ENCODE measurements around the gene THUMPD2. TPM values are rescaled to one million over a fixed set of nuclear protein-coding genes. Genes with fewer than 3 reads are reported as not detected.

THUMPD2 gene
- total RNA-seq, 1 experiment from 2014 or later: 24.9 TPM

DNA sequence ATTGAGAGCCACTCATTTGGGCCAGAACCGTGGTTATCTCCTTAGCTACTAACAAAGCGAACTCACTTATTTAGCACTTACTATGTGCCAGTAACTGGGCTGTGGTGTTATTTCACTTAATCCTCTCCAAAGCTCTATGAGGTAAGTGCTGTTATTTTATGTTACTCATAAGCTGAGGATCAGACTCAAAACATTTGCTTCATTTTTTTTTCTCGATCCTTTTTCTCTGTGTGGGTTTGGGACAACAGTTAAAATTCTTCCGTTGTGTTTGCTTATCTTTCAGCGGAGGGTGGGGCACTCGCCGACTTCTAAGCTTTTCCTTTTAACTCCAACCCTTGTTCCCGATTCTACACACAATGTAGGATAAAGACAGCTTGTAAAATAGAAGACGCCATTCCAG lies 60.6 kb downstream of the THUMPD2 start:
- Histone ChIP-seq H3K9me3 (replicated peaks) (no peaks in the 10 kb centered on the region), H3K36me3 (no peaks in the 10 kb centered on the region), H3K27me3 (no peaks in the 10 kb centered on the region), H3K4me3 (no peak overlapping the region), H3K27ac (no peak overlapping the region), H3K4me1 (no peaks in the 10 kb centered on the region)
- DNase-seq: no peak

DNA sequence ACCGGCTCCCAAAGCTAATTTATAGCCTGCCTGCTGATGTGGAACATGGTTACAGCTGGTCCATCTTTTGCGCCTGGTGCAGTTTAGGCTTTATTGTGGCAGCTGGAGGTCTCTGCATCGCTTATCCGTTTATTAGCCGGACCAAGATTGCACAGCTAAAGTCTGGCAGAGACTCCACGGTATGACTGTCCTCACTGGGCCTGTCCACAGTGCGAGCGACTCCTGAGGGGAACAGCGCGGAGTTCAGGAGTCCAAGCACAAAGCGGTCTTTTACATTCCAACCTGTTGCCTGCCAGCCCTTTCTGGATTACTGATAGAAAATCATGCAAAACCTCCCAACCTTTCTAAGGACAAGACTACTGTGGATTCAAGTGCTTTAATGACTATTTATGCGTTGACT lies 62.0 kb downstream of the THUMPD2 start:
- Histone ChIP-seq H3K4me1 (no peaks in the 10 kb centered on the region), H3K36me3 (no peaks in the 10 kb centered on the region), H3K9me3 (replicated peaks) (no peaks in the 10 kb centered on the region), H3K27ac (no peak overlapping the region), H3K4me3 (no peak overlapping the region), H3K27me3 (no peaks in the 10 kb centered on the region)
- no peak for DNase-seq

DNA sequence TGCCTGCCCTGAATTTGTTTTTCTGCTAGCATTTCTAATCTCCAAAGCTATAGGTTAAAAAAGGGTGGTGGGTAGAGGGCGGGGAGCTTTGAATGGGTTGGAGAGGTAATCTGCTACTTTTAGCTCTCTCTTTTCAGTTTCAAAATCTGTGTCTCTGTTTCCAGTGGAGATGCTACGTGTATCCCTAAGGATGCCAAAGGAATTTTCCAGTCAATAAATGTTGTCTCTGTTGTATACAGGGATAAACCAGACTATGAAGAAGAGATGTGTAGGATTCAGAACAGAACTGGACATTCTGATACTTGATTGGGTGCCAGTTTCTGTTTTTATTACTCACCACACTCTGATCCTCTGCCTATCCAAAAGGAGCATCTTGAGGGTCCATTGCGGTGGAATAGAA lies 63.2 kb downstream of the THUMPD2 start:
- no peak for DNase-seq
- Histone ChIP-seq H3K4me1 (no peaks in the 10 kb centered on the region), H3K36me3 (no peaks in the 10 kb centered on the region), H3K4me3 (no peak overlapping the region), H3K9me3 (replicated peaks) (no peaks in the 10 kb centered on the region), H3K27ac (no peak overlapping the region), H3K27me3 (no peaks in the 10 kb centered on the region)

DNA sequence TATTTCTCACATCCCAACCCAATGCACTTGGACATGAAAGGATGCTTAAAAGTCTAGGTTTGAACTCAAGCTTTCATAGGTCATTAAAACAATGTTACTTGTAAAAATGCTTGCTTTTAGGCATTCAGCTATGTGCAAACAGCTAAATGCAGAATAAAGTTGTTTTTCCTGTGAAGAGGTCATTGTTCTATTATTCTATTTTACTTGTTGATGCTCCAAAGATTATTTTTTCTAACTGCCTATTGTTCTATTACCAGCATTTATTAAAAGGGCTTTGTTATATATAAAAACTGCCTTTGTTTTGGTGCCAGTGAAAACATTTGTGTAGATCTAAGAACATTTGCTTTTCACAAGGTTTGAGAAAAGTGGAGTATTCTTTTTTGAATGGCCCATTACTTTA lies 64.0 kb downstream of the THUMPD2 start:
- H3K4me3 ChIP-seq: no peak overlapping the region
- H3K36me3 ChIP-seq: no peaks in the 10 kb centered on the region
- H3K9me3 ChIP-seq (replicated peaks): no peaks in the 10 kb centered on the region
- H3K4me1 ChIP-seq: no peaks in the 10 kb centered on the region
- DNase-seq: no peak
- no peaks in the 10 kb centered on the region for H3K27me3 ChIP-seq
- no peak overlapping the region for H3K27ac ChIP-seq

DNA sequence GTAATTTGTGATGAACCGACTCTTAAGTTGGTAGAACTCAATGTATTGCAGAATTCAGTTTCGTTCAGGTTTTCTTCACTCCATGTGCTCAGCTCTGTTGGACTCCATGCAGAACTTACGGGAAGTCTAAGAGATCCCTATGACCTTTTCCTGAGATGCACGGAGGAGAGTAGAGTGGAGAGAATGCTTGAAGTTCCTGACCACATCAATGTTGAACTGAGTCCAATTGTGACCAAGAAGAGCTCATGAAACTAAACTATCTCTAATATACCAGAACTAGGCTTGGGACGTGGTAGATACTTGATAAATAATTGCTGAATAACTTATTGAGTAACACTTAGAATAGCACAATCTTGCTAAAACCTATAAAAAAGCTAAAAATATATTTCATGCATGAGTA lies 66.1 kb downstream of the THUMPD2 start:
- DNase-seq: no peak
- H3K4me3 ChIP-seq: no peak overlapping the region

DNA sequence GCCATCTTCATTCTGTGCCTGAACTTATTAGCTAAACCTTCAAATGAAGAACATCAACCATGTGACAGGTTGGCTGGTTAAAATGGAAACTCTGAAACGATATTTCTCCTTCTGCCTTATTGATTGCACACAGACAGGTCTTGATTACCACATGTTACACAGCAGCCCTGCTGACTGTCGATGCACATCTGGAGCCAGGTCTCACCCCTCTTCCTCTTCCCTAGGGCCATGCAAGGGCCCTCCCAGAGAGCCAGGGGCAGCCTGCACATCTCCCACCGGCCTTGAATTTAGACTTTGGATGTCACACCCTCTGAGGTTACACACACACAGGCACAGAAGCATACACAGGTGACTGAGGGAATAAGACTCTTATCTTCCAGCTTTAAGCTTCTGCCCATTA lies 68.3 kb downstream of the THUMPD2 start:
- H3K9me3 ChIP-seq (replicated peaks): no peaks in the 10 kb centered on the region
- H3K27me3 ChIP-seq: no peaks in the 10 kb centered on the region
- H3K4me3 ChIP-seq: no peak overlapping the region
- no peaks in the 10 kb centered on the region for H3K36me3 ChIP-seq
- no peaks in the 10 kb centered on the region for H3K4me1 ChIP-seq
- DNase-seq: no peak
- H3K27ac ChIP-seq: no peak overlapping the region

More for the DNA sequence above, 66.1 kb downstream of the THUMPD2 start:
- no peaks in the 10 kb centered on the region for H3K9me3 ChIP-seq (replicated peaks)
- no peak overlapping the region for H3K27ac ChIP-seq
- no peaks in the 10 kb centered on the region for H3K4me1 ChIP-seq
- no peaks in the 10 kb centered on the region for H3K27me3 ChIP-seq
- no peaks in the 10 kb centered on the region for H3K36me3 ChIP-seq

DNA sequence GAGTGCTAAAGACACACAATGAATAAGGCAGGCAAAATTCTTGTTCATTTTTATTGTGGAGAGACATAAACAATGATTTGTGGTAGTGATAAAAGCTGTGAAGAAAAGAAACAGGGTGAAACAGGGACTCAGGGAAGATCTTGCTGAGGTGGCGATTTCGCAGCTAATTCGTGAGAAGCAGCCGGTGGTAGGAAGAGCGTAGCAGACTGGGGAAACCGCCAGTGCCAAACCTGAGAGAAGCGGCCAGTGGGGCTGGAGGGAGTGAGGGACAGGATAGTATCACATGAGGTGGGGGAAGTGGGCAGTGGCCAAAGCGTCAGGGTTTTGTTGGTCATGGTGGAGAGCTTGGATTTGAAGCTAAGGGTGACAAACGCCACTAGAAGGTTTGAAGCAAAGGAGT lies 71.1 kb downstream of the THUMPD2 start:
- H3K36me3 ChIP-seq: no peaks in the 10 kb centered on the region
- H3K4me1 ChIP-seq: no peaks in the 10 kb centered on the region
- H3K9me3 ChIP-seq (replicated peaks): no peaks in the 10 kb centered on the region
- no peak overlapping the region for H3K4me3 ChIP-seq
- H3K27ac ChIP-seq: no peak overlapping the region
- no peaks in the 10 kb centered on the region for H3K27me3 ChIP-seq
- no peak for DNase-seq

DNA sequence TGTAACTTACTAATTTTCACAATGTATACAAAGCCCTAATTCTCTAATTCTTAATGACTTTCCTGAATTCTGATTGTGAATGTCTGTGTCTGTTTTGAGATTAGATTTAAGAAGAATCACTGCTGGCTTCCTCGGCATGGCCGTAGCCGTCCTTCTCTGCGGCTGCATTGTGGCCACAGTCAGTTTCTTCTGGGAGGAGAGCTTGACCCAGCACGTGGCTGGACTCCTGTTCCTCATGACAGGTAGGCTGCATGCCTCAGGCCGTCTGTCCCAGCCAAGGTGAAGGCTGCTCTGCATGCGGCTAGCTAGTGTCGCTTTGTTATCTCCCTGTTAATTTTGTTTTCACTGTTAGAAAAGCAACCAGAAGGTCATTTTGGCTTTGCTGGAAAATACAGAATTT lies 72.1 kb downstream of the THUMPD2 start:
- H3K4me3 ChIP-seq: no peak overlapping the region
- no peaks in the 10 kb centered on the region for H3K36me3 ChIP-seq
- no peaks in the 10 kb centered on the region for H3K27me3 ChIP-seq
- no peak for DNase-seq
- no peak overlapping the region for H3K27ac ChIP-seq
- H3K9me3 ChIP-seq (replicated peaks): peaks cover 4% of the 10 kb centered on the region
- H3K4me1 ChIP-seq: no peaks in the 10 kb centered on the region

DNA sequence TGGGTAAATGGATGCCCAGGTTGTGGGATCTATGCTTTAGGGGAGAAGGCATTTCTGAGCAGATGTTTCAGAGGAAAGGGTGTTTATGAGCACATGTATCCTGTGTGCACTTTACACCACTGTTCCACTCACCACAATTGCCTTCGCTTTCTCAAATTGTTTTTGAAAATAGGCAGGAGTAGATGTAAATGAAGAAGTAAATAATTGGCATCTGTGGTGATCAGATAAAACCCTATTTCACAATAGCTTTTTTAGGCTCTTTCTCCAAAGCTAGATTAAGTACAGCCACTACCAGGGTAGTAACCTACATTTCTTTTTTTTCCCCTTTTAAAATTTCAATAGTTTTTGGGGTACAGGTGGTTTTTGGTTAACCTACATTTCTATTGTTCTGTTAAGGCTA lies 72.7 kb downstream of the THUMPD2 start:
- DNase-seq: no peak
- Histone ChIP-seq H3K27me3 (no peaks in the 10 kb centered on the region), H3K4me3 (no peak overlapping the region), H3K36me3 (no peaks in the 10 kb centered on the region), H3K4me1 (no peaks in the 10 kb centered on the region), H3K27ac (no peak overlapping the region), H3K9me3 (replicated peaks) (peaks cover 9% of the 10 kb centered on the region)

DNA sequence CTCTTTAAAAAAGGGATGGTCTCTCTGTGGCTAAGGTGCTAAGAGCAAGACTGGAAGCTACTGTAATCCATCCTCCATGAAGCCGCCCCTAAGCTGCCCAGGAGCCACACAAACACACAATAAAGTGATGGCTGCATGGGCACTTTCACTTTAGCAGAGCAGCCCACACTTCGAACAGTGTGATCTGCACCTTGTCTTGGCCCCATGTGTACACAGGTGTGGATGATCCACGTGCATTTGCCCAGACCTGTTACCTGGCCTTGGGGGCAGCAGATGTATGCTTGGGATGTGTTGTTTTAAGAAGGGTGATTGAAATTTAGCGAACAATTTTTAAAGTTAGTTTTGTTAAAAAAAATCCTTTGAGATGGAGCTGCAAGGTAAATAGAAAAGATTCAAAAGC lies 73.4 kb downstream of the THUMPD2 start:
- Histone ChIP-seq H3K4me1 (no peaks in the 10 kb centered on the region), H3K27ac (no peak overlapping the region), H3K27me3 (no peaks in the 10 kb centered on the region), H3K36me3 (no peaks in the 10 kb centered on the region), H3K9me3 (replicated peaks) (peaks cover 12% of the 10 kb centered on the region), H3K4me3 (no peak overlapping the region)
- DNase-seq: no peak

DNA sequence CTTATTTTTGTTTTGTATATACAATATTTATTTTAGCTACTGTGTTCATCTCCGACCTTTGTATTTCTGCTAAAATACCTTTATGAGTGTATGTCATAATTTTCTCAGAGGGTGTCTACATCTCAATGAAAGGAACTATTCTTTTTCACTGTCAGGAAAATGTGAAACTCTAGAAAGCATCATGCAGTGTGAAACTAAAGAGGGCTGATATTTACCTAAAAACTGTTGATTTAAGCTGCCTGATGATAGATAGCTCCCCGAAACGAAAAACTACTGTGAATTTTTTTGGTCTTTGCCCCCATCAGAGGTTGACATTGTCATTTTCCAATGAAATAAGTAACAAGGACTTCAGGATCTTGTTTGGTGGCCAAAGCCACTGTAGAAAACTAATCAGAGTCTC lies 74.5 kb downstream of the THUMPD2 start:
- H3K4me3 ChIP-seq: no peak overlapping the region
- H3K27me3 ChIP-seq: no peaks in the 10 kb centered on the region
- DNase-seq: no peak
- H3K4me1 ChIP-seq: no peaks in the 10 kb centered on the region
- H3K9me3 ChIP-seq (replicated peaks): peaks cover 12% of the 10 kb centered on the region
- H3K36me3 ChIP-seq: no peaks in the 10 kb centered on the region
- H3K27ac ChIP-seq: no peak overlapping the region

DNA sequence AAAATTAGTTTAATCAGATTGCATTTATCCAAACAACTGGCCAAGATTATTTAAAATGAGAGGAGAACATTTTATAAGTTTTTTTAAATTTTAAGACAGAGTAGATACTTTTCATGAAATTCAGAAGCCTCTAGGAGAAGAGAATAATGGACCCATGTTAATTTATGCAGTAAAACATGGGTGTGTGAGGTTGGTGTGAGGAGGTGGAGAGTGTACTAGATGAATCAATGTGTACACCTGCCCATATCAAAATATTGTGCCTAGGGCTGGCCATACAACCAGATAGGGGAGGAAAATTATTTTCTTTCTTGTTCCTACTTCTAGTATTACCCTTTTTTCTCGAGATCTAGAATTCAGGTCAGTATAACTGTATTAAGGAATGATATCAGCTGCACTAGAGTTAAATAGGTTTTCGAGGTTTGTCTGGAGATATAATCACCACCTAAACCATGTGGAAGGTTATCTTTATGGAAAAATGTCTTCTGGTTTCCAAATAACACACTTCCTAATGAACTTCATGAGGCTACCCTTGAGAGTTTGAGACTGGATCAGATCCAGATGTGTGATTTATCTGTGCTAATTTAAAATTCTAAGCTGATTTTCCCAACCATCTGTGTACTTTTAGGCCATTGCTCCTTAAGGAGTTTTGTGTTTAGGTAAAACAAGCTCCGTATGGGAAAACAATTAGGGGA lies 75.7 kb downstream of the THUMPD2 start:
- DNase-seq: no peak
- Histone ChIP-seq H3K36me3 (no peaks in the 10 kb centered on the region), H3K4me1 (no peaks in the 10 kb centered on the region), H3K9me3 (replicated peaks) (peaks cover 12% of the 10 kb centered on the region), H3K27me3 (no peaks in the 10 kb centered on the region), H3K4me3 (no peak overlapping the region), H3K27ac (no peak overlapping the region)

DNA sequence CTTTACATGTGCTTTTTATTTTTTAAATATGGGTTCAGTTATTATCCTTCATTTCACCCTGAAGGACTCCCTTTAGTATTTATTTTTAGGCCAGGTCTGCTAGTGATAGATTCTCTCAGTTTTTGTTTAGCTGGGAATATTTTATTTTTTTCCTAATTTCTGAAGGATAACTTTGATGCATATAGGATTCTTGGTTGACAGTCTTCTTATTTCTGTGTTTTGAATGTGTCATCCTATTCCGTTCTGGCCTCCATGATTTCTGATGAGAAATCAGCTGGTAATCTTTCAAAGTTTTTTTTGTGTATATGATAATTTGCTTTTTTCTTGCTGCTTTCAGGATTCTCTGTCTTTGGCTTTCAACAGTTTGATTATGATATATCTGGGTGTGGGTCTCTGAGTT lies 77.9 kb downstream of the THUMPD2 start:
- DNase-seq: no peak
- peaks cover 12% of the 10 kb centered on the region for H3K9me3 ChIP-seq (replicated peaks)

DNA sequence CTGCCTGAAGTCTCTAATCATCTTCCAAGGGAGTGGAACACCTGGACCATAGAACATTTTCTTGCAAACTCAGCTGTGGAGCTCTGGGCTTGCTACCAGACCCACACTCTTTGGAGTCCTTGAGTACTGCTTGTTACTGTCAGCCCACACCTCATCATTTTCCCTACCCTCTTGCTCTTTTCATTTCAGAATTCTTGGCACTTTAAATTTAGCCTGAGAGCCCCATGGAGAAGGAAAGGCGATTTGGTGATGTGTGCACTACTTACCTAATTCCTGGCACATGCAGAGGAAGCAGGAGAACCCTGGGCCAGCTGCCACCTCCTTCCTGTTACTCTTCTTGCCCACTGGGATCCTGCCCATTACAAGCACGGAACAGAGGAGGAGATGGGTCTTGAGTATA lies 81.6 kb downstream of the THUMPD2 start:
- H3K27me3 ChIP-seq: no peaks in the 10 kb centered on the region
- no peaks in the 10 kb centered on the region for H3K36me3 ChIP-seq
- H3K4me3 ChIP-seq: no peak overlapping the region
- peaks cover 12% of the 10 kb centered on the region for H3K9me3 ChIP-seq (replicated peaks)
- no peak overlapping the region; the same call in 1 of the 2 replicates for H3K27ac ChIP-seq
- H3K4me1 ChIP-seq: peaks cover 31% of the 10 kb centered on the region
- DNase-seq: peak in 1 of 2 experiments; percentile 18

More for the DNA sequence above, 77.9 kb downstream of the THUMPD2 start:
- no peak overlapping the region for H3K27ac ChIP-seq
- H3K4me3 ChIP-seq: no peak overlapping the region
- H3K4me1 ChIP-seq: peaks cover 19% of the 10 kb centered on the region
- no peaks in the 10 kb centered on the region for H3K27me3 ChIP-seq
- no peaks in the 10 kb centered on the region for H3K36me3 ChIP-seq

DNA sequence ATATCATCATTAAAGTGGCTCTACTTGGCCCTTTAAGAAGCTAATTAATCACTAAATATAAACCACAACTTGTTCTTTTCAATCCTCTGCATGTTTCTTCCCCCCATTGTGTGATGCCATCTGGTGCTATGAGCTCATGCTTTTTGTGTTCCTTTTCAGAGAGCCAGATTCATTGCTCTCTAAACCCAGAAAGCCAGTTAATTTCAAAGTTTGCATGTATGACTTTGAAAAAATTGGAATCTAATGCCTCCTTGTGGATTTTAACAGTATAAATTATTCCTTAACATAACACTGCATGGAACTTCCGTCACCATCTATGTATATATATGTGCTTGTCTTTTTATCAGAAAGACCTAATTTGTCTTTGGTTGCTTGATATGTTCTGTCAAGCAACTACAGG lies 82.2 kb downstream of the THUMPD2 start:
- no peaks in the 10 kb centered on the region for H3K36me3 ChIP-seq
- peak; percentile 59 to 82 for DNase-seq
- H3K27me3 ChIP-seq: no peaks in the 10 kb centered on the region
- peaks cover 8% of the 10 kb centered on the region for H3K9me3 ChIP-seq (replicated peaks)
- H3K4me3 ChIP-seq: peak overlapping the region; percentile 10
- H3K4me1 ChIP-seq: peaks cover 31% of the 10 kb centered on the region
- H3K27ac ChIP-seq: peak overlapping the region; percentile 82

DNA sequence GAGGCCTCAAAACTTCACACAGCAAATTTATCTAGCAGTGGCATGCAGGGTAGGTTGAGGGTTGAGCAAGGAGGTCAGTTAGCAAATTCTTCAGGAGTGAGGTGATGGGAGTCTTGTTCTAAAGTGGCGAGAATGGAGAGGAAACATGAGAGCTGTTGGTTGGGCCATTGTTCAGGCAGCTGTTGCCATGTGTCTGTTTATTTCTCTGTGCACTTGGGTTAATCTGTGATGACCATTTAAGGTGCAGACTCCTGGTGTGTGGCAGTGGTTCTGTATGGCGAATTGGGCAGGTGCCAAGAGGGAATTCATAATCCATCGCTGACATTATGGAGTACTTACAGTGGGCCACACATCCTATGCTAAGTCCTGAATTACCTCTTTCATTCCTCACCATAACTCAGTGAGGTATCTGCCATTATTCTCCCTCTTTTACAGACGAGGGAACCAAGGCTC lies 82.9 kb downstream of the THUMPD2 start:
- Histone ChIP-seq H3K9me3 (replicated peaks) (peaks cover 1% of the 10 kb centered on the region), H3K27me3 (no peaks in the 10 kb centered on the region), H3K27ac (peak overlapping the region; percentile 82), H3K4me1 (peaks cover 31% of the 10 kb centered on the region), H3K36me3 (no peaks in the 10 kb centered on the region), H3K4me3 (peak overlapping the region; percentile 10)
- DNase-seq: peak; percentile 94 to 99
